NCI-H2227 (cell line): ENCODE measurements around the gene MYO19.
A peak's percentile ranks its signal among the peaks of the same experiment; 100 is the strongest.
"Not testable (repeated sequence)": the region's sequence is repeated elsewhere in the genome, so short reads cannot be mapped to it uniquely, and the experiment has no call there.

Source experiments
- DNase-seq: peaks from one replicate; lab custom pipeline; 2025; ENCODE audit not compliant: unreplicated experiment; lab: John Stamatoyannopoulos, UW

The MYO19 gene

DNA sequence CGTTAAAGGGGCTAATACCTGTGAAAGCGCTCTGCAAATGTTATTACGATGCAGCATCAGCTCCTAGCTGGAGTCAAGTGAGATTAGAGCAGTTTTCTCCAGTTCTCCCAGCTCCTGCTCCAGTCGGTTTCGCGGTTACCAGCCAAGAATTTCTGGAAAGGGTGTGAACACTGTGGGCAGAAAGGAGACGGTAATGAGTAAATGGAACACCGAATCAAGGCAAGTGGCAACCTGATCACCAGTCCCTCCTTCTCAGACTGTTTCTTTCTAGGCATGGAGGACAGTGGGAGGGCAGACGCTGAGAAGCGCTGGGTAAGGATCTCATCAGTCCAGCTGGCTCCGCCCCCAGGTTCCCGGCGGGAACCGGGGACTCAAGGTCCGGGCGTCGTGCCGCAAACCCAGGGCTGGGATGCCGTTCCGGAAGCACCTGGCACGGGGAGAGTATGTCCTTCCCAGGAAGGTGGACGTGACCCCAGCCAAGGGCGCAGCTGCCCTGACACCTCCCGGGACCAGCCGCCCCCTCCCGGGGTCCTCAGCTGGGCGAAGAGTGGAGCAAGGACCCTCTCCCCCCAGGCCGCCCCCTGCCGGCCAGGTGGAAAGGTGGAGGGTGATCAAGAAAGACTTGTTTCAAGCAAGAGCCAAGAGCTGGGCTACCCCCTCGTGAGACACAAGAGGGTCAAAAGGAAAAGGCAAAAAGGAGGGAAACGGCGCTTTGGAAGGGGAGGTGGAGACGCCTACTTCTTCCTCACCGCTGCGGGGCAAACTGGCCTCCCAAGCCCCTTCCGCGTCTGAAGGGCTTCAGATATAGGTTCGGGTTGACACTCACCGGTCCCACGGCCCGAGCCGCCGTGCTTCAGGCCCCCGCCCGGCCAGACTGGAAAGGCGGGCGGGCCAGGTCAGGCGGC, 481 bp downstream of the MYO19 start:
- DNase-seq: peak; percentile 86

DNA sequence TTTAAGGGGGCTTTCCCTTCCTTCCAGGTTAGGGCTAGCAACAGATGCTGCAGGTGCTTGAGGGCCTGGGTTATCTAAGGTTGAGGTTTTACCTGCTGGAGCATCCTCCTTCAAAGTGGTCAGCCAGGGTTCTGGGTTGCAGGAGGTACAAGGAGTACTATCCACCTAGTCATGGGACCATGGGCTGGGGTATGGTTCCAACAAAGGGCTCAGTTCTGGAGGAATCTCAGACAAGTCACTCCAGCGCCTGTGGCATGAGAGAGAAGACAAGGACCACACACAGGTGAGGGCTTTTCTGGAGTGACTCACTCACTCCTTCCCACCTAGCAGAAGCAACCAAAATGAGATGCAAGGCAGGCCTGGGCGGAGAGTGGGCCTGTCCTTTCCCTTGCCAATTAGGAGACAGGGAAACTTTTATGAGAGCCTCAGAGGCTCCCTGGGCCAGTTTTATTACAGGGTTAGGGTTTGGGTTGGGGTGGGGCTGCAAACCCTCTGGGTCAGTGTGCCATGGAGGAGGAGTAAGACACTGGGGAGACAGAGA, 2.2 kb downstream of the MYO19 start:
- no peak for DNase-seq

- no peak for DNase-seq
Measured at GRCh38 chr17:36529121-36529520, 5.5 kb downstream of the MYO19 start.

GRCh38 chr17:36527621-36528250, 6.9 kb downstream of the MYO19 start:
- DNase-seq: no peak

DNA sequence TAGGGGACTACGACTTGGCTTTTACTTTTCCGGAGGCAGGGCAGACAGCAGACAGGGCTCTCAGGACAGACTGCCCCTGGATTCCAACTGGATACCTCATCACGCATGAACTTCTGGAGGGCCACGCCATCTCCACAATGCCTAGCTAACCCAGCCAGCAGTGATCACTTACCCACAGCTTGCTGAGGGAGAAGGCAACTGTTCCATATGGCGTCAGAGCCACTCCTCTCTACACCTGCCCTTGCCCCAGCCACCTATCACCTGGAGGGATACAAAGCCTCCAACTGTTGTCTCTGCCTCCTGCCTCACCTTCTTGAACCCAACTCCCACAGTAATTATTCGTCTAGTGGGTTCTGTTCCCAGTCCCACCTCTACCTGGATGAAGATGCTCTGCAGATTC, 8.8 kb downstream of the MYO19 start:
- no peak for DNase-seq

GRCh38 chr17:36525113-36525512, 9.6 kb downstream of the MYO19 start:
- DNase-seq: no peak

DNA sequence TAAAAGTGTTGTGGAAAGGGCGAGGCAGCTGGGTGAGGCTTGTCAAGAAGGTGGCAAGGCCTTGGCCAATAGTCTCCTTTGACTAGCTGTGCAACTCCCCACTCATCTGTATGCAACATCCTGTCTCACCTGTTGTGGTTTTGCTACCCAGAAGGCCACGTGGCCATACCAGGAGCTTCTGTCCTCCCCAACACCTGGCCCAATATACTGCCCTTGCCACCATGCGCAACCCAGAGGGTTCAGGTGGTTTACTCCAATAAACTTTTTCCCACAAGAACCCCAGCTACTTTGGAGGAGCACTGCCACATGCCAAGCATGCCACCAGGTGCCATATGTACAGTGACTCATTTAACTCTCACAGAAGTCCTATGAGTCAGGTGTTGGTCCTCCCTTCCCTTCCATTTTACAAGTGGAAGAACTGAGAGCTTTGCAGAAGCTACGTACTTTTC, 10.2 kb downstream of the MYO19 start:
- DNase-seq: no peak

- DNase-seq: no peak
Measured at GRCh38 chr17:36523113-36523512, 11.6 kb downstream of the MYO19 start.

- DNase-seq: no peak
Measured at GRCh38 chr17:36515837-36516236, 18.8 kb downstream of the MYO19 start.

GRCh38 chr17:36514856-36515255, 19.8 kb downstream of the MYO19 start:
- no peak for DNase-seq

GRCh38 chr17:36512641-36513040, 22.0 kb downstream of the MYO19 start:
- no peak for DNase-seq

DNA sequence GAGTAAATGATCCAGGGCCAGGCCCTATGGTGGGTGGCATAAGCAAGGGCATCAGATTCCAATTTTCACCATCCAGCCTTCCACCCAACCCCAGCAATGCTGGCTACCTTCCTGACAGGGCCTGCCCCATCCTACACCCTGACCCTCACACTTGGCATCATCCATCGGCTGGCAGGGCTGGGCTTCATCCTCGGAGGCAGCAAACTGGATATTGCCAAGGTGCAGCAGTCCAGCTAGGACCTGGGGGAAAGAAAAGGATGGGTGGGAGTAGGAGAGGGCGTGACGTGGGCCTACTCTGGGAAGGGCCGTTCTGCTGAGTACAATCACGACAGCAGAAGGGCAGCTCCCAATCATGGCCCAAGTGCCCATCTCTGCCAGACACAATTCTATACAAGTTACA, 23.5 kb downstream of the MYO19 start:
- DNase-seq: no peak

GRCh38 chr17:36510636-36511035, 24.0 kb downstream of the MYO19 start:
- no peak for DNase-seq

GRCh38 chr17:36509272-36509985, 25.2 kb downstream of the MYO19 start:
- no peak for DNase-seq

DNA sequence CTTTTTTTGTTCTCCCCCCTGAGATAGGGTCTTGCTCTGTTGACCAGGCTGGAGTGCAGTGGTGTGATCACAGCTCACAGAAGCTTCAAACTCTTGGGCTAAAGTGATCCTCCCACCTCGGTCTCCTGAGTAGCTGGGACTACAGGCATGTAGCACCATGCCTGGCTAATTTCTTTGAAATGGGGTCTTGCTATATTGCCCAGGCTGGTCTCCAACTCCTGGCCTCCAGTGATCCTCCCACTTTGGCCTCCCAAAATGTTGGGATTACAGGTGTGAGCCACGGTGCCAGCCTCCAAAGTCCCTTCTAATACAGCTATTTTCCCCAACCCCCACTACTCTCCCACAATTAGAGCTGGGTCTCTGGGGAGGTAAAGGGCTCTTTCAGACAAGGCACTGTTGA, 26.2 kb downstream of the MYO19 start:
- not testable (repeated sequence) for DNase-seq

- DNase-seq: no peak
Measured at GRCh38 chr17:36507266-36507665, 27.4 kb downstream of the MYO19 start.

DNA sequence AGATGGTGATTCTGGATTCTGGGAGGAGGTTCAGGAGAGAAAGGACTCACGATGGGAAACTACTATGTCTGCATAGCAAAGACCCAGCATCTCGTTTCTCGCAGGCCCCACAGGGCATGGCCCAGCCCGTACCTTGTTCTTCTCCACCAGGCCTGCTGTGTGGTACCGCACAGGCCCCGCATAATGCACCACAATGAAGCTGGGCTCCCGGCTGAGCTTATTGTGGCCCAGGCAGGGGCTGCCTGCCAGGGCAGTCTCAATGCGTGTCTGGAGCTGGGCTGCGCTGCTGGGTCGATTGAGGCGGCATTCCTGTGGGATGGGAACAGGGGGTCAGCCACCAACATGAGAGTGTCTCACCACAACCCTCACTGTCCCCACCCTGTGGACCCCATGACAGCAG, 27.8 kb downstream of the MYO19 start:
- no peak for DNase-seq

DNA sequence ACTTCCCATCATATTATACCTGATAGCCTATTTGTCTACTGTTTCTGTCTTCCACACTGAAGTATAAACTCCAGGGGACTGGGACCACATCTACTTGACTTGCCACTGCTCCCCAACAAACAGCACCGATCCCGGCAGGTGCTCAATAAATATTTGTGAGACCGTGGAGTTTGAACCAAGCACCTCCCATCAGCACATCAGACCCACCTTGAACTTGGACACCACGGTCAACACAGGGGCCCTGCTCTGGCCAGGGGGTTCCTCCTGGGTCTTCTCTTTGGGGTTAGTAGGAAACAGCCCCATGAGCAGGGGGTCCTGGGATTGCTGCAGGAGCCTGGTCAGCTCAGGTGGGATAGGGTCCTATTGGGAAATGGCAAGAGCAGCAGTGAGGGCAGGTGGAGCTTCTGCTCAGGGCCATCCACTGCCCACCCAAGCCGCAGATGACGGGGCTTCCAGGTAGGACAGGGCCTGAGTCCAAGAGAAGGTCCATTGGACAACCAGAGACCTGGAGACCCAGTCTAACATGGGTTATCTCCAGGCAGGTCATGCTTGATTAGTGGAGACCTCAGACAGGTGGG, 28.3 kb downstream of the MYO19 start:
- DNase-seq: no peak

DNA sequence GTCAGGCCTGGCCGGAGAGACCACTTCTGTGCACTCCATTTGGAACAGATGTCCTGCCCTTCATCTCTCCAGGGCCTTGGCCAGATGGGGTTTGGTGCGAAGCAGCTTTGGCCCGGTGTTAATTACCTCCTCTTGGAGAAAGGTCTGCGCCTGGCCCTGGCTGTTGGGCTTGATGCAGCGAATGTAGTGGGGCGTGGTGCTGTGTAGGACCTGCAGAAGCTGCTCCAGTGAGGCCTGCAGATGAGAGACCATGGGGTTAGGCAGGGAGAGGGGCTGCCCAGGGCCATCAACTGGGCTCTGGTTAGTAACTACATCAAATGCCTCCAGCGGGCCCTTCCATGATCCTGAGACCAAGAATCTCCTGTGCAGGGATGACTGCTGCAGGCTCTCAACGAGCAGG, 29.5 kb downstream of the MYO19 start:
- no peak for DNase-seq

DNA sequence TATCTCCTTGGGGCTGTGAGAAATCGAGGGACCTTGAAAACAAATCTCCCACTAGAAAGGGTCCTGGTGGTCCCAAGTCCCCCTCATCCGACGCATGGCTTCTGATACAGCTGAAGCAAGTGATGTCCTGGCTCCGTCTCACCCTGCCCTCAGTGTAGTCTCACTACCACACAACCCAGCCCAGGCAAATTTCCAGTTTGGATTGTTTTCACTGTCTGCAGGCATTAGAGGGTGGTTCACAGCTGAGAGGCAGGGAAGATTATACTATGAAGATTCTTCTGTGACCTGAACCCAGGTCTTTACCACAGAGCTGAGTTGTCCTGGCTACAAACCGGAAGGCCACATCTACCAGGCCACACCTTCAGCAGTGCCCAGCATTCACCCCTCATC, 30.5 kb downstream of the MYO19 start:
- no peak for DNase-seq

DNA sequence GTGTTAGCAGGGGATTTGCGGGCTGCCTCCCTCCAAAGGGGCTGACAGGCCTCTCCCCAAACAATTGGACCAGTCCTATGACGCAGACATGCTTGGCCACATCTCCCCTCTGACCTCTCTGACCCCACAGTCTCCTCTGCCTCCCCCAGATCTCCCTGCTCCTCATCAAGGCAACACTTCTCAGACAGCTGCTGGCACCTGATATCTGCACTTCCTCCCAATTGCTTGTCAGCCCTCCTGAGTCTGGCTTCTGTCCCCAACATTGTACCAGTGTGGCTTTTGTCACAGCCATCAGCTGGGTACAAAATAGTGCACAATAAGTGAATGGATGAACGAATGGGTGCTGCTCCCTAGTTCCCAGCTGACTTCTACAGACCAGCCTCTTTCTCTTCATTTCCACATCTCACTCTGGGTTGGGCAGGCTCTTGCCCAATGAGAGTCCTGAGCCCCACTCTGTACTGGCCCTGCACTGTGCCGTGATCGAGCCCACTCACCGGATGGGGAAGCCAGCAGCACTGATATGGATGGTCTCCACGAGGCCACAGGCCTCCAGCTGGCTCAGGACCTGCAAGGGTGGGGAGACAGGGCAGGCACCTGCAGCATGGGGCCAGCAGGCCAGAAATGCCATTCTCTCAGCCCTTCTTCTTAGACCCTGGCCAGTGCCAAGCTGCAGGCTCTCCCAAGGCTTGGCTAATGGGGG, 31.1 kb downstream of the MYO19 start:
- DNase-seq: no peak
